Measurements from ENCODE around the gene FRS2.
"Not testable (repeated sequence)": the region's sequence is repeated elsewhere in the genome, so short reads cannot be mapped to it uniquely, and the experiment has no call there.

FRS2 gene

GRCh38 chr12:69470189-69471075 is at the start of gene FRS2:
Gene FRS2, plus strand, starts transcription at chr12:69470388. Its CDS starts 98,643 bp downstream, at chr12:69569031.
- DNase-seq, result peak; percentile 88 to 92

- DNase-seq, result no peak
Observed at GRCh38 chr12:69421548-69421947, 48.6 kb upstream of the FRS2 start.

GRCh38 chr12:69423037-69423905 is 46.9 kb upstream of the FRS2 start:
- no peak for DNase-seq

- DNase-seq, result no peak
Observed at GRCh38 chr12:69425417-69425816, 44.8 kb upstream of the FRS2 start.

GRCh38 chr12:69428351-69429073 is 41.7 kb upstream of the FRS2 start:
- no peak for DNase-seq

GRCh38 chr12:69430942-69431590 is 39.1 kb upstream of the FRS2 start:
- DNase-seq, result no peak

- no peak for DNase-seq
Observed at GRCh38 chr12:69431591-69432222, 38.5 kb upstream of the FRS2 start.

GRCh38 chr12:69433653-69434052 is 36.5 kb upstream of the FRS2 start:
- DNase-seq, result no peak

GRCh38 chr12:69435644-69436043 is 34.5 kb upstream of the FRS2 start:
- no peak for DNase-seq

- no peak for DNase-seq
Observed at GRCh38 chr12:69437073-69437472, 33.1 kb upstream of the FRS2 start.

- no peak for DNase-seq
Observed at GRCh38 chr12:69438539-69438938, 31.6 kb upstream of the FRS2 start.

- no peak for DNase-seq
Observed at GRCh38 chr12:69440016-69440415, 30.2 kb upstream of the FRS2 start.

GRCh38 chr12:69440886-69441285 is 29.3 kb upstream of the FRS2 start:
- no peak for DNase-seq

GRCh38 chr12:69442894-69443293 is 27.3 kb upstream of the FRS2 start:
- DNase-seq, result no peak

- DNase-seq, result no peak
Observed at GRCh38 chr12:69443916-69444315, 26.3 kb upstream of the FRS2 start.

GRCh38 chr12:69447892-69448291 is 22.3 kb upstream of the FRS2 start:
- no peak for DNase-seq

- not testable (repeated sequence) for DNase-seq
Observed at GRCh38 chr12:69452598-69453132, 17.5 kb upstream of the FRS2 start.

- DNase-seq, result no peak
Observed at GRCh38 chr12:69456239-69456638, 13.9 kb upstream of the FRS2 start.

- DNase-seq, result no peak
Observed at GRCh38 chr12:69457433-69457832, 12.8 kb upstream of the FRS2 start.

- no peak for DNase-seq
Observed at GRCh38 chr12:69459477-69459876, 10.7 kb upstream of the FRS2 start.

GRCh38 chr12:69464428-69464827 is 5.8 kb upstream of the FRS2 start:
- DNase-seq, result no peak

GRCh38 chr12:69466867-69467266 is 3.3 kb upstream of the FRS2 start:
- no peak for DNase-seq

Data from activated CD4-positive, alpha-beta T cell treated with anti-CD3 and anti-CD28 coated beads, Interleukin-2, amount 50 U/mL, for 48 hours (primary cell).